K562 (cell line): Measurements from ENCODE around the gene MYCBP2. TPM values are rescaled to one million over a fixed set of nuclear protein-coding genes. Genes with fewer than 3 reads are reported as not detected.

Experiments used
- DDX20 ChIP-seq: fragments of 450-650 bp; IDR thresholded peaks from 2 replicates; pipeline ENCODE4 v1.6.1; 2016; ENCODE audit warnings: missing genetic modification characterization, low read depth, mild to moderate bottlenecking, missing compliant biosample characterization, moderate library complexity
- EGR1 ChIP-seq: fragments of 450-650 bp; conservative IDR thresholded peaks from 2 replicates; pipeline ENCODE4 v1.6.1; 2017; ENCODE audit warnings: mild to moderate bottlenecking
- EP400 ChIP-seq: fragments of 450-650 bp; IDR thresholded peaks from 2 replicates; pipeline ENCODE4 v1.6.1; 2017; ENCODE audit warnings: antibody characterized with exemption, mild to moderate bottlenecking, moderate library complexity
- FOS ChIP-seq: IDR thresholded peaks from 3 replicates; pipeline ENCODE4 v1.6.1; 2011; ENCODE audit not compliant: insufficient read length; ENCODE audit errors: extremely low read depth
- FOXK1 ChIP-seq: sonication (generic); formaldehyde crosslinking; IDR thresholded peaks from 2 replicates; pipeline ENCODE4 v1.8.0; 2022; ENCODE audit warnings: missing genetic modification reagents, mild to moderate bottlenecking, borderline replicate concordance
- HCFC1 ChIP-seq: IDR thresholded peaks from 2 replicates; pipeline ENCODE4 v1.6.1; 2012; ENCODE audit warnings: low read depth, low read length, improper control_type of control experiment
- MNT ChIP-seq, 2 experiments: fragments of 450-650 bp; conservative IDR thresholded peaks; 2 replicates each; pipeline ENCODE4 v1.6.1; 2017; ENCODE audit warnings: mild to moderate bottlenecking in 2 of 2, moderate library complexity in 2 of 2
- NEUROD1 ChIP-seq: fragments of 150-350 bp; IDR thresholded peaks from 2 replicates; pipeline ENCODE4 v1.6.1; 2014; ENCODE audit warnings: borderline replicate concordance, low read length, low read depth; ENCODE audit not compliant: partially characterized antibody
- NFRKB ChIP-seq: fragments of 450-650 bp; IDR thresholded peaks from 2 replicates; pipeline ENCODE4 v1.6.1; 2016; ENCODE audit warnings: low read depth
- NR2C2 ChIP-seq, 2 experiments: fragments of 200-800 bp in 1 of 2; sonication (Bioruptor generic) in 1 of 2; sonication (generic) in 1 of 2; formaldehyde crosslinking in 1 of 2; IDR thresholded peaks; 2 replicates each; pipeline versions ENCODE4 v1.6.1 to v1.8.0; 2016 to 2022; ENCODE audit warnings: mild to moderate bottlenecking in 1 of 2, missing compliant biosample characterization in 1 of 2, missing genetic modification characterization in 1 of 2, missing genetic modification reagents in 1 of 2
- RB1 ChIP-seq: fragments of 450-650 bp; IDR thresholded peaks from 2 replicates; pipeline ENCODE4 v1.6.1; 2017; ENCODE audit warnings: low read depth, mild to moderate bottlenecking
- SIN3A ChIP-seq, 2 experiments: fragments of 150-350 bp in 1 of 2; IDR thresholded peaks; 2 replicates each; pipeline ENCODE4 v1.6.1; 2011 to 2016; ENCODE audit warnings: borderline replicate concordance in 2 of 2, low read depth in 2 of 2, low read length in 2 of 2, mild to moderate bottlenecking in 2 of 2, moderate library complexity in 2 of 2; ENCODE audit not compliant: control insufficient read depth in 1 of 2
- ZC3H8 ChIP-seq: fragments of 450-650 bp; IDR thresholded peaks from 2 replicates; pipeline ENCODE4 v1.6.1; 2017
- ZNF175 ChIP-seq: fragments of 200-800 bp; sonication (Bioruptor generic); IDR thresholded peaks from 2 replicates; pipeline ENCODE4 v1.6.1; 2016; ENCODE audit warnings: low read depth, mild to moderate bottlenecking, missing genetic modification characterization, missing compliant biosample characterization
- ZNF224 ChIP-seq: sonication (generic); formaldehyde crosslinking; IDR thresholded peaks from 2 replicates; pipeline ENCODE4 v1.8.0; 2022; ENCODE audit warnings: mild to moderate bottlenecking, missing genetic modification reagents
- ZNF449 ChIP-seq: fragments of 250-450 bp; sonication (Bioruptor Pico); IDR thresholded peaks from 2 replicates; pipeline ENCODE4 v1.8.0; 2022; ENCODE audit warnings: moderate library complexity, mild to moderate bottlenecking, inconsistent platforms
- ZNF740 ChIP-seq, 3 experiments: fragments of 200-800 bp in 1 of 3; sonication (Bioruptor generic) in 1 of 3; sonication (generic) in 1 of 3; formaldehyde crosslinking in 1 of 3; IDR thresholded peaks; 2 replicates each; pipeline versions ENCODE4 v1.6.1 to v1.8.0; 2016 to 2022; ENCODE audit warnings: mild to moderate bottlenecking in 2 of 3, missing compliant biosample characterization in 2 of 3, missing genetic modification characterization in 2 of 3, missing genetic modification reagents in 1 of 3
- ZNF75A ChIP-seq: fragments of 450-650 bp; formaldehyde crosslinking; IDR thresholded peaks from 2 replicates; pipeline ENCODE4 v1.4.0; 2020; ENCODE audit warnings: mild to moderate bottlenecking
- ZSCAN32 ChIP-seq: fragments of 450-650 bp; formaldehyde crosslinking; IDR thresholded peaks from 2 replicates; pipeline ENCODE4 v1.4.0; 2020; ENCODE audit warnings: mild to moderate bottlenecking, moderate library complexity
- polyA plus RNA-seq, 8 experiments: library from polyadenylated mRNA; depleted of rRNA in 4 of 8; stranded (reverse) in 5 of 8; unstranded in 3 of 8; fragments of >200 nt; fragmentation: Nextera tagmentation in 2 of 8; fragmentation: Illumina TruSeq in 1 of 8; extraction: Ambion mirVana in 2 of 8; extraction: Trizol in 1 of 8; gene quantifications; 2 replicates each; pipeline versions ENCODE4 v1.2.1 to v1.2.3, GENCODE V29; 2011 to 2014; ENCODE audit warnings: inconsistent platforms in 1 of 8, missing spikeins in 1 of 8
- total RNA-seq, 7 experiments: library from RNA; depleted of rRNA in 6 of 7; stranded (reverse); fragments of >200 nt in 6 of 7; fragmentation: Illumina TruSeq in 2 of 7; extraction: Trizol in 2 of 7; gene quantifications; 2 replicates each; pipeline versions ENCODE4 v1.2.1 to v1.2.3, GENCODE V29; 2011 to 2021; ENCODE audit warnings: low replicate concordance in 1 of 7

MYCBP2 gene
- total and polyA plus RNA-seq, 9 of the 15 experiments (the other 6 are each of a cell fraction or from before 2014, with no cell fraction given) = 13.2 to 47.2 (median 28.9) TPM

- TF ChIP-seq MNT (conservative IDR thresholded peaks at IDR 0.05) = peak; percentile 93 to 97
- no peak for TF ChIP-seq ZNF175 (CRISPR knock-in tag)
- TF ChIP-seq SIN3A (IDR thresholded peaks at IDR 0.05; ENCODE audit: borderline replicate concordance in 2 of 2, control insufficient read depth in 1 of 2, low read depth in 2 of 2, low read length in 2 of 2) = peak; percentile 60 to 73; a peak in 2 of 4 replicates
- no peak for TF ChIP-seq FOS
- TF ChIP-seq NR2C2 (CRISPR knock-in tag; IDR thresholded peaks at IDR 0.05) = no peak
- TF ChIP-seq NR2C2 (tag; IDR thresholded peaks at IDR 0.05) = peak; percentile 32; the same call in 1 of the 2 replicates
- TF ChIP-seq ZNF224 (CRISPR knock-in tag) = no peak
- 0 out of 2 replicates have a peak, but pooled peaks have one; percentile 3 for TF ChIP-seq EGR1
- TF ChIP-seq ZNF449 (CRISPR knock-in tag) = no peak
- no peak for TF ChIP-seq ZSCAN32 (CRISPR knock-in tag)
- TF ChIP-seq NFRKB = no peak
- no peak for TF ChIP-seq RB1
- TF ChIP-seq HCFC1 = no peak
- TF ChIP-seq ZC3H8 = no peak
- TF ChIP-seq DDX20 = no peak
- TF ChIP-seq EP400 = no peak
- no peak for TF ChIP-seq NEUROD1
- no peak for TF ChIP-seq ZNF740 (CRISPR knock-in tag; IDR thresholded peaks at IDR 0.05)
- peak in 1 of 2 experiments; percentile 80; a peak in 1 of 4 replicates for TF ChIP-seq ZNF740 (tag; IDR thresholded peaks at IDR 0.05)
- no peak for TF ChIP-seq ZNF75A (CRISPR knock-in tag)
- peak; percentile 74; the same call in 1 of the 2 replicates for TF ChIP-seq FOXK1 (CRISPR knock-in tag)
Observed at GRCh38 chr13:77026255-77026860, 300.5 kb downstream of the MYCBP2 start (continued).
